H1 (cell line): ENCODE results near the gene FERMT1. TPM values are rescaled to one million over a fixed set of nuclear protein-coding genes. Genes with fewer than 3 reads are reported as not detected.

Source experiments
- CTCF ChIA-PET: fragments of 300-600 bp; sonication (Branson Sonifier 250); formaldehyde crosslinking; loops from one replicate; lab custom pipeline; 2021; ENCODE audit not compliant: partially characterized antibody; lab: Charles Lee
- POLR2A ChIA-PET: fragments of 300-600 bp; sonication (Branson Sonifier 250); formaldehyde crosslinking; loops from one replicate; lab custom pipeline; 2021; ENCODE audit warnings: inconsistent platforms; ENCODE audit not compliant: partially characterized antibody; lab: Charles Lee
- DNase-seq, 2 experiments: peaks; one replicate each; pipeline versions ENCODE4 v3.0.0 to v3.0.0-alpha.2; 2010 to 2022; ENCODE audit warnings: low spot score in 2 of 2, low read depth in 1 of 2, mixed read lengths in 1 of 2
- FAIRE-seq: peaks from 2 replicates; lab custom pipeline; 2011; peaks lifted over from hg19 to GRCh38; lab: Jason Lieb, UNC
- H2AFZ ChIP-seq: 2 replicates; pipeline ENCODE4 v1.8.1; 2012; ENCODE audit warnings: low read length, inconsistent platforms
- H2AK5ac ChIP-seq: 2 replicates; pipeline ENCODE4 v1.6.1; 2013; ENCODE audit warnings: low read depth, low read length
- H2BK120ac ChIP-seq: replicated peaks from 2 replicates; pipeline ENCODE3; 2013; ENCODE audit warnings: low read depth, low read length, inconsistent platforms
- H2BK12ac ChIP-seq: 2 replicates; pipeline ENCODE4 v1.6.1; 2013; ENCODE audit warnings: low read depth, low read length
- H2BK15ac ChIP-seq: 2 replicates; pipeline ENCODE4 v1.6.1; 2013; ENCODE audit warnings: low read length
- H2BK20ac ChIP-seq: 2 replicates; pipeline ENCODE4 v1.6.1; 2013; ENCODE audit warnings: low read length
- H2BK5ac ChIP-seq: 2 replicates; pipeline ENCODE4 v1.6.1; 2013; ENCODE audit warnings: low read depth, low read length
- H3K14ac ChIP-seq: 2 replicates; pipeline ENCODE4 v1.6.1; 2013; ENCODE audit warnings: inconsistent platforms; ENCODE audit not compliant: insufficient read length
- H3K18ac ChIP-seq: 2 replicates; pipeline ENCODE4 v1.6.1; 2013; ENCODE audit warnings: low read length; ENCODE audit errors: extremely low read depth
- H3K23ac ChIP-seq: 2 replicates; pipeline ENCODE4 v1.6.1; 2013; ENCODE audit warnings: inconsistent platforms; ENCODE audit not compliant: insufficient read length
- H3K23me2 ChIP-seq: 2 replicates; pipeline ENCODE4 v1.6.1; 2013; ENCODE audit warnings: low read depth, low read length
- H3K27ac ChIP-seq: 2 replicates; pipeline ENCODE4 v1.6.1; 2011; ENCODE audit warnings: low read depth, low read length, inconsistent platforms
- H3K27me3 ChIP-seq, 4 experiments: replicated peaks in 1 of 4; 1 replicate in 1 of 4; 2 replicates in 3 of 4; pipeline versions ENCODE4 v1.6.1 to v1.8.1; 2011 to 2013; ENCODE audit warnings: low read length in 3 of 4, mild to moderate bottlenecking in 3 of 4, inconsistent platforms in 2 of 4, mixed read lengths in 2 of 4, moderate library complexity in 1 of 4; ENCODE audit not compliant: control insufficient read depth in 3 of 4, insufficient read depth in 3 of 4; ENCODE audit errors: extremely low read depth in 1 of 4
- H3K36me3 ChIP-seq, 4 experiments: 2 replicates each; pipeline versions ENCODE4 v1.6.1 to v1.8.1; 2011 to 2013; ENCODE audit warnings: mild to moderate bottlenecking in 4 of 4, low read length in 3 of 4, moderate library complexity in 2 of 4, control low read depth in 1 of 4, inconsistent platforms in 1 of 4; ENCODE audit not compliant: insufficient read depth in 4 of 4, control insufficient read depth in 2 of 4
- H3K4ac ChIP-seq: replicated peaks from 2 replicates; pipeline ENCODE3; 2013; ENCODE audit warnings: low read length, low read depth, mixed read lengths, inconsistent platforms; ENCODE audit not compliant: insufficient read length
- H3K4me1 ChIP-seq, 4 experiments: replicated peaks in 1 of 4; 1 replicate in 1 of 4; 2 replicates in 3 of 4; pipeline versions ENCODE4 v1.6.1 to v1.8.1; 2011 to 2013; ENCODE audit warnings: low read length in 3 of 4, inconsistent platforms in 2 of 4, mixed read lengths in 1 of 4; ENCODE audit not compliant: insufficient read depth in 4 of 4, control insufficient read depth in 3 of 4
- H3K4me2 ChIP-seq, 2 experiments: 2 replicates each; pipeline versions ENCODE4 v1.6.1 to v1.8.1; 2011 to 2013; ENCODE audit warnings: low read depth in 2 of 2, low read length in 2 of 2, control low read depth in 1 of 2, inconsistent platforms in 1 of 2, mild to moderate bottlenecking in 1 of 2; ENCODE audit not compliant: insufficient read depth in 1 of 2
- H3K4me3 ChIP-seq, 4 experiments: fragments of 200-600, 300-600 bp in 1 of 4; sonication (generic), shearing (Covaris generic), sonication (Bioruptor Twin) in 1 of 4; 2 replicates each; pipeline versions ENCODE4 v1.5.1 to v1.8.1; 2011 to 2016; ENCODE audit warnings: low read length in 4 of 4, low read depth in 3 of 4, control low read depth in 2 of 4, inconsistent platforms in 2 of 4, mild to moderate bottlenecking in 2 of 4, mixed read lengths in 1 of 4, moderate library complexity in 1 of 4; ENCODE audit not compliant: insufficient read depth in 2 of 4; ENCODE audit errors: extremely low read depth in 1 of 4
- H3K56ac ChIP-seq: replicated peaks from 2 replicates; pipeline ENCODE3; 2013; ENCODE audit warnings: low read depth, mild to moderate bottlenecking, mixed read lengths, low read length, inconsistent platforms; ENCODE audit not compliant: insufficient read length
- H3K79me1 ChIP-seq: 2 replicates; pipeline ENCODE4 v1.6.1; 2013; ENCODE audit warnings: low read depth, low read length, control low read depth
- H3K79me2 ChIP-seq, 2 experiments: 2 replicates each; pipeline versions ENCODE4 v1.6.1 to v1.8.1; 2012 to 2013; ENCODE audit warnings: low read length in 2 of 2, mild to moderate bottlenecking in 2 of 2, inconsistent platforms in 1 of 2; ENCODE audit not compliant: insufficient read depth in 2 of 2, control insufficient read depth in 1 of 2
- H3K9ac ChIP-seq, 4 experiments: replicated peaks in 1 of 4; 1 replicate in 1 of 4; 2 replicates in 3 of 4; pipeline versions ENCODE4 v1.6.1 to v1.8.1; 2011 to 2013; ENCODE audit warnings: low read depth in 3 of 4, low read length in 3 of 4, control low read depth in 2 of 4, mild to moderate bottlenecking in 2 of 4, moderate library complexity in 2 of 4, inconsistent platforms in 1 of 4; ENCODE audit errors: extremely low read depth in 1 of 4
- H3K9me3 ChIP-seq, 2 experiments: 2 replicates each; pipeline versions ENCODE4 v1.6.1 to v1.8.1; 2012 to 2013; ENCODE audit warnings: mild to moderate bottlenecking in 2 of 2, moderate library complexity in 2 of 2, control low read depth in 1 of 2, inconsistent platforms in 1 of 2, low read depth in 1 of 2, low read length in 1 of 2, mixed read lengths in 1 of 2; ENCODE audit not compliant: insufficient read depth in 2 of 2
- H4K20me1 ChIP-seq, 2 experiments: replicated peaks in 1 of 2; 2 replicates each; pipeline versions ENCODE3 to v1.8.1; 2011 to 2013; ENCODE audit warnings: inconsistent platforms in 2 of 2, low read length in 2 of 2, mild to moderate bottlenecking in 1 of 2; ENCODE audit not compliant: insufficient read depth in 2 of 2, control insufficient read depth in 1 of 2
- H4K5ac ChIP-seq: 2 replicates; pipeline ENCODE4 v1.6.1; 2013; ENCODE audit warnings: low read length, low read depth, mixed read lengths, inconsistent platforms; ENCODE audit not compliant: insufficient read length
- H4K8ac ChIP-seq: 2 replicates; pipeline ENCODE4 v1.8.0; 2013; ENCODE audit warnings: mild to moderate bottlenecking, moderate library complexity, low read length, inconsistent platforms; ENCODE audit not compliant: insufficient read depth; ENCODE audit errors: extremely low read depth
- H4K91ac ChIP-seq: replicated peaks from 2 replicates; pipeline ENCODE3; 2013; ENCODE audit warnings: low read length, mixed read lengths, inconsistent platforms; ENCODE audit not compliant: insufficient read length
- BRCA1 ChIP-seq: IDR thresholded peaks from 2 replicates; pipeline ENCODE4 v1.6.1; 2012; ENCODE audit warnings: low read depth, low read length, improper control_type of control experiment
- CBX8 ChIP-seq: fragments of 300-800, 300-1000 bp; sonication (generic); IDR thresholded peaks from 2 replicates; pipeline ENCODE4 v1.7.1; 2016; ENCODE audit warnings: low read depth, low read length, borderline replicate concordance
- EP300 ChIP-seq, 2 experiments: IDR thresholded peaks; 1 replicate in 1 of 2; 2 replicates in 1 of 2; pipeline ENCODE4 v1.6.1; 2011 to 2012; ENCODE audit warnings: low read depth in 2 of 2, low read length in 2 of 2, mild to moderate bottlenecking in 2 of 2, borderline replicate concordance in 1 of 2, inconsistent platforms in 1 of 2, moderate library complexity in 1 of 2
- JUND ChIP-seq: IDR thresholded peaks from 2 replicates; pipeline ENCODE4 v1.6.1; 2011; ENCODE audit warnings: mild to moderate bottlenecking, improper control_type of control experiment, low read length
- SP4 ChIP-seq: IDR thresholded peaks from 2 replicates; pipeline ENCODE4 v1.6.1; 2012; ENCODE audit warnings: low read length, inconsistent platforms
- polyA plus RNA-seq, 7 experiments: library from polyadenylated mRNA; depleted of rRNA in 3 of 7; stranded (reverse) in 5 of 7; unstranded in 2 of 7; fragments of >200 nt in 5 of 7; fragments of 200-250 nt in 2 of 7; gene quantifications; 1 replicate in 5 of 7; 2 replicates in 1 of 7; 4 replicates in 1 of 7; pipeline versions ENCODE4 v1.2.1 to v1.2.3, GENCODE V29; 2011 to 2013; ENCODE audit warnings: missing spikeins in 2 of 7, mixed read lengths in 2 of 7
- total RNA-seq: library from RNA; stranded (reverse); fragmentation: NEBNext Ultra II Directional; extraction: Animal tissue kit (Norgen Biotek cat#: 25700); gene quantifications from 2 replicates; pipeline ENCODE4 v1.2.1, GENCODE V29; 2021

FERMT1 gene
- total and polyA plus RNA-seq, 2 of the 8 experiments (the other 6 are each of a cell fraction or from before 2014, with no cell fraction given) = 4.2 to 17.8 TPM

DNA sequence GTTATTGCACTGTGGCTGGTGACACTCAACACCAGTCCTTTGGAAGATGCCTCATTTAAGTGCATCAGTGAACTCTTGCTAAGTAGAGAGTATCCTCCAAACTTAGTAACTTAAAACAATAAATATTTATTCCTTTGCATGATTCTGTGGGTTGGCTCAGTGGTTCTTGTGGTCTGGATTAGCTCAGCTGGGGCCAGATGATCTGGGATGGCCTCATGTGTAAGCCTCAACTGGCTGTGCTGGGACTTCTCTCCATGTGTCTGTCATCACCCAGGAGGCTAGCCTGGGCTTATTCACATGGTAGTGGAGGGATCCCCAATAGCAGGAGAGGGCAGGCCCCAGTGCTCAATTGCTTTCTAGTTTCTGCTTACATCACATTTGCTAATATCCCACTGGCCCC is 77.3 kb downstream of the FERMT1 start:
- POLR2A ChIA-PET = interaction anchor here (0.6 kb wide), 1 partner anchor 11 kb away, joined by 3 read pairs; no protein-coding TSS in a partner anchor
- no peak overlapping the region for H2AK5ac ChIP-seq
- no peak overlapping the region for H3K18ac ChIP-seq
- peaks cover 0 to 9% (median 3%) of the 10 kb centered on the region in 4 experiments; a peak in 4 of 8 replicates for H3K36me3 ChIP-seq
- H2BK20ac ChIP-seq = no peak overlapping the region
- H4K91ac ChIP-seq = no peak overlapping the region
- DNase-seq (no peak), FAIRE-seq (no peak)
- H3K4me1 ChIP-seq = no peaks in the 10 kb centered on the region
- no peak overlapping the region for H4K5ac ChIP-seq
- H3K23ac ChIP-seq = no peak overlapping the region
- H3K9ac ChIP-seq = no peak overlapping the region
- H3K79me1 ChIP-seq = no peaks in the 10 kb centered on the region
- no peak overlapping the region for H2BK120ac ChIP-seq
- CTCF ChIA-PET = interaction anchor here (1.3 kb wide), 1 partner anchor 28 kb away, joined by 4 read pairs; no protein-coding TSS in a partner anchor
- no peak overlapping the region for H3K4ac ChIP-seq
- no peaks in the 10 kb centered on the region for H4K20me1 ChIP-seq
- no peak overlapping the region for H3K4me2 ChIP-seq
- no peak overlapping the region for H3K56ac ChIP-seq
- H2BK12ac ChIP-seq = no peak overlapping the region
- H3K23me2 ChIP-seq = no peaks in the 10 kb centered on the region; the same call in 1 of the 2 replicates
- no peak overlapping the region for H4K8ac ChIP-seq
- no peaks in the 10 kb centered on the region for H3K9me3 ChIP-seq
- TF ChIP-seq SP4 = no peak
- no peak for TF ChIP-seq BRCA1
- no peak for TF ChIP-seq JUND
- no peak for TF ChIP-seq EP300 (IDR thresholded peaks at IDR 0.05; ENCODE audit: borderline replicate concordance in 1 of 2, low read depth in 2 of 2, low read length in 2 of 2)
- no peak for TF ChIP-seq CBX8
- H3K27me3 ChIP-seq = peaks cover under 1 to 12% (median 7%) of the 10 kb centered on the region in 4 experiments
- H2BK15ac ChIP-seq = no peak overlapping the region
- no peak overlapping the region for H2BK5ac ChIP-seq
- H3K14ac ChIP-seq = no peak overlapping the region
- H3K4me3 ChIP-seq = no peak overlapping the region
- H3K27ac ChIP-seq = no peak overlapping the region
- no peak overlapping the region for H2AFZ ChIP-seq
- H3K79me2 ChIP-seq = no peaks in the 10 kb centered on the region
